ENCODE results near the gene CAMTA1. TPM values are rescaled to one million over a fixed set of nuclear protein-coding genes. Genes with fewer than 3 reads are reported as not detected.

The CAMTA1 gene
- total RNA-seq, 1 donor from 2014 or later: 268 TPM

DNA sequence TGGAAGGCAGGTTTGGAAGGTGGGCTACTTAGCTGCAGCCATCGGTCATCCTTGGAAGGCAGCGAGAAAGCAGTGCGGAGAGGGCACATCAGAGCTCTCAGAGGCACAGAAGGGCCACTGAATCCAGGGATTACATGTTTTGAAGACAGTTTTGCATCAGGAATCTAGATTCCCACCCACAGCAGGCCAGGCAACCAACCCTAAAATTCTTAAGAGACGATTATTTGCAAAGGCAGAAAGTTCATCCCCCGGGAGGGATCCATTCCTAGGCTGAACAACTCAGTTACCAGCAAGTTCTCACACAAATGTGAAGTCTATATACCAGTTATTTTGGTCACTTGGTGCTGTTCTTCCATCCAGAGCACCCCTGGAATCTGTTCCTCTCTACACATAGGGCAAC, 528.6 kb downstream of the CAMTA1 start:
- H3K36me3 Mint-ChIP-seq: no peaks in the 10 kb centered on the region
- Histone ChIP-seq H2AFZ (replicated peaks) (no peak overlapping the region), H3K79me2 (ENCODE audit: low read depth) (no peaks in the 10 kb centered on the region), H3K4me3 (no peak overlapping the region), H4K20me1 (ENCODE audit: low read depth) (no peaks in the 10 kb centered on the region), H3K4me1 (peaks cover 5% of the 10 kb centered on the region), H3K9me3 (ENCODE audit: low read depth) (no peaks in the 10 kb centered on the region), H3K9ac (no peak overlapping the region), H3K4me2 (no peak overlapping the region), H3K27ac (no peak overlapping the region), H3F3A (ENCODE audit: low read depth) (no peaks in the 10 kb centered on the region), H3K27me3 (peaks cover 3% of the 10 kb centered on the region), H3K36me3 (no peaks in the 10 kb centered on the region)
- no peaks in the 10 kb centered on the region for H3K4me1 Mint-ChIP-seq
- no peak overlapping the region for H3K27ac Mint-ChIP-seq
- no peaks in the 10 kb centered on the region for H3K9me3 Mint-ChIP-seq
- TF ChIP-seq, protein P1, sequence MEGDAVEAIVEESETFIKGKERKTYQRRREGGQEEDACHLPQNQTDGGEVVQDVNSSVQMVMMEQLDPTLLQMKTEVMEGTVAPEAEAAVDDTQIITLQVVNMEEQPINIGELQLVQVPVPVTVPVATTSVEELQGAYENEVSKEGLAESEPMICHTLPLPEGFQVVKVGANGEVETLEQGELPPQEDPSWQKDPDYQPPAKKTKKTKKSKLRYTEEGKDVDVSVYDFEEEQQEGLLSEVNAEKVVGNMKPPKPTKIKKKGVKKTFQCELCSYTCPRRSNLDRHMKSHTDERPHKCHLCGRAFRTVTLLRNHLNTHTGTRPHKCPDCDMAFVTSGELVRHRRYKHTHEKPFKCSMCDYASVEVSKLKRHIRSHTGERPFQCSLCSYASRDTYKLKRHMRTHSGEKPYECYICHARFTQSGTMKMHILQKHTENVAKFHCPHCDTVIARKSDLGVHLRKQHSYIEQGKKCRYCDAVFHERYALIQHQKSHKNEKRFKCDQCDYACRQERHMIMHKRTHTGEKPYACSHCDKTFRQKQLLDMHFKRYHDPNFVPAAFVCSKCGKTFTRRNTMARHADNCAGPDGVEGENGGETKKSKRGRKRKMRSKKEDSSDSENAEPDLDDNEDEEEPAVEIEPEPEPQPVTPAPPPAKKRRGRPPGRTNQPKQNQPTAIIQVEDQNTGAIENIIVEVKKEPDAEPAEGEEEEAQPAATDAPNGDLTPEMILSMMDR (IDR thresholded peaks at IDR 0.05): no peak
- TF ChIP-seq EZH2phosphoT487 (IDR thresholded peaks at IDR 0.05) (no peak), EZH2 (IDR thresholded peaks at IDR 0.05) (no peak)
- H3K27me3 Mint-ChIP-seq (ENCODE audit: insufficient read depth, low read depth): peaks cover 4% of the 10 kb centered on the region
- no peak for DNase-seq (ENCODE audit: low spot score)
- no peak overlapping the region for H3K4me3 Mint-ChIP-seq

DNA sequence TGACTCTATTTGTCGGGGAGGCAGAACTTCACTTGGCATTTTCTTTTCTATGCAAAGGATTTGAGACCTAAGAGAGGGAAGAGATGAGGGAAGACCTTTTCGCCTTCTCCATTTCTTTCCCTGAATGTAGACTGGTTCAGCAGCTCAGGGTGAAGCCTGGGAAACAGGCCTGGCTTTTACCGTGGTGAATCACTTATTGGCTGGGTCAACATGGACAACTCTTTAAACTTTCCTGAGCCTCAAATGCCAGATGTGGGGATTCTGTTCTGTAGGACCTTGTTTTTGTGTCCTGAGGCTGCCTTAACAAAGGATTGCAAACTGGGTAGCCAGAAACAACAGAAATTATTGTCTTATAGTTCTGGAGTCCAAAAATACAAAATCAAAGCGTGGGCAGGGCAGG, 530.1 kb downstream of the CAMTA1 start:
- H3K27ac Mint-ChIP-seq: no peak overlapping the region
- H3K4me2 ChIP-seq: no peak overlapping the region
- peaks cover 4% of the 10 kb centered on the region for H3K27me3 Mint-ChIP-seq (ENCODE audit: insufficient read depth, low read depth)
- H3K4me1 Mint-ChIP-seq: no peaks in the 10 kb centered on the region
- H3K9ac ChIP-seq: no peak overlapping the region
- no peak overlapping the region for H2AFZ ChIP-seq (replicated peaks)
- no peak overlapping the region for H3K27ac ChIP-seq
- H3K4me3 ChIP-seq: no peak overlapping the region
- DNase-seq (ENCODE audit: low spot score): no peak
- H3K36me3 ChIP-seq: no peaks in the 10 kb centered on the region
- no peaks in the 10 kb centered on the region for H3K9me3 Mint-ChIP-seq
- no peak overlapping the region for H3K4me3 Mint-ChIP-seq
- TF ChIP-seq, protein P1 (IDR thresholded peaks at IDR 0.05): no peak
- no peak for TF ChIP-seq EZH2 (IDR thresholded peaks at IDR 0.05)
- no peak for TF ChIP-seq EZH2phosphoT487 (IDR thresholded peaks at IDR 0.05)
- no peaks in the 10 kb centered on the region for H3K79me2 ChIP-seq (ENCODE audit: low read depth)
- H3K9me3 ChIP-seq (ENCODE audit: low read depth): no peaks in the 10 kb centered on the region
- no peaks in the 10 kb centered on the region for H3F3A ChIP-seq (ENCODE audit: low read depth)
- no peaks in the 10 kb centered on the region for H3K36me3 Mint-ChIP-seq
- peaks cover 3% of the 10 kb centered on the region for H3K27me3 ChIP-seq
- peaks cover 5% of the 10 kb centered on the region for H3K4me1 ChIP-seq
- no peaks in the 10 kb centered on the region for H4K20me1 ChIP-seq (ENCODE audit: low read depth)

DNA sequence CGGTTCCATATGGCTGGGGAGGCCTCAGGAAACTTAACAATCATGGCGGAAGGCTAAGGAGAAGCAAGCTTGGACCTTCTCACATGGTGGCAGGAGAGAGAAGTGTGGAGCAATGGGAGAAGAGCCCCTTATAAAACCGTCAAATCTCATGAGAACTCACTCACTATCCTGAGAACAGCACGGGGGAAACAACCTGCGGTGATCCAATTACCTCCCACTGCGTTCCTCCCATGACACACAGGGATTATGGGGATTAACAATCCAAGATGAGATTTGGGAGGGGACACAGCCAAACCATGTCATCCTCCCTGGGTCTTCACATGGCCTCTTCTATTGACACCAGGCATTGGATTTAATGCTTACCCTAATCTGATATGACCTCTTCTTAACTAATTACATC, 530.7 kb downstream of the CAMTA1 start:
- Mint-ChIP-seq H3K27me3 (ENCODE audit: insufficient read depth, low read depth) (peaks cover 4% of the 10 kb centered on the region), H3K36me3 (no peaks in the 10 kb centered on the region), H3K9me3 (no peaks in the 10 kb centered on the region), H3K4me1 (no peaks in the 10 kb centered on the region), H3K4me3 (no peak overlapping the region), H3K27ac (no peak overlapping the region)
- Histone ChIP-seq H2AFZ (replicated peaks) (no peak overlapping the region), H3K27ac (no peak overlapping the region), H3K27me3 (peaks cover 3% of the 10 kb centered on the region), H3K9me3 (ENCODE audit: low read depth) (no peaks in the 10 kb centered on the region), H3K4me1 (peaks cover 5% of the 10 kb centered on the region), H3K36me3 (no peaks in the 10 kb centered on the region), H3K9ac (no peak overlapping the region), H3F3A (ENCODE audit: low read depth) (no peaks in the 10 kb centered on the region), H4K20me1 (ENCODE audit: low read depth) (no peaks in the 10 kb centered on the region), H3K4me2 (no peak overlapping the region), H3K4me3 (no peak overlapping the region), H3K79me2 (ENCODE audit: low read depth) (no peaks in the 10 kb centered on the region)
- TF ChIP-seq EZH2 (IDR thresholded peaks at IDR 0.05): no peak
- no peak for TF ChIP-seq EZH2phosphoT487 (IDR thresholded peaks at IDR 0.05)
- TF ChIP-seq, protein P1 (IDR thresholded peaks at IDR 0.05): no peak
- DNase-seq (ENCODE audit: low spot score): no peak

Data from neural progenitor cell (in vitro differentiated cells).